OCI-LY7 (cell line): ENCODE results near the gene CITED2. TPM values are rescaled to one million over a fixed set of nuclear protein-coding genes. Genes with fewer than 3 reads are reported as not detected.

ENCODE experiments used
- BruUV-seq: library from RNA; stranded (reverse); fragments of 400-500 nt; replicated peaks from 2 replicates; lab custom pipeline; 2021; lab: Mats Ljungman, UMichigan
- CTCF ChIA-PET: fragments of 300-600 bp; sonication (Branson Sonifier 250); formaldehyde crosslinking; loops from one replicate; lab custom pipeline; 2022; ENCODE audit warnings: antibody characterized with exemption; ENCODE audit not compliant: unreplicated experiment; lab: Charles Lee
- POLR2A ChIA-PET: fragments of 300-600 bp; sonication (Branson Sonifier 250); formaldehyde crosslinking; loops from one replicate; lab custom pipeline; 2022; ENCODE audit warnings: antibody characterized with exemption; lab: Charles Lee
- DNase-seq: peaks from one replicate; pipeline ENCODE4 v3.0.0-alpha.2; 2015; ENCODE audit warnings: low spot score
- H2AFZ ChIP-seq: fragments of 200-600 bp; sonication (generic), shearing (Covaris generic); 2 replicates; pipeline ENCODE4 v1.6.1; 2014; ENCODE audit warnings: mild to moderate bottlenecking, antibody characterized with exemption, low read length, moderate library complexity
- H3K27ac ChIP-seq: fragments of 200-600 bp; sonication (generic); 2 replicates; pipeline ENCODE4 v1.5.1; 2014; ENCODE audit warnings: mixed run types, low read depth, mild to moderate bottlenecking, moderate library complexity, low read length, inconsistent platforms; ENCODE audit not compliant: poor library complexity, severe bottlenecking
- H3K36me3 ChIP-seq: fragments of 200-600 bp; sonication (generic); 2 replicates; pipeline ENCODE4 v1.6.1; 2014; ENCODE audit warnings: mild to moderate bottlenecking, antibody characterized with exemption, low read length, moderate library complexity, mixed read lengths; ENCODE audit not compliant: insufficient read depth
- H3K4me1 ChIP-seq: fragments of 200-600 bp; sonication (generic); 2 replicates; pipeline ENCODE4 v1.5.1; 2014; ENCODE audit warnings: mild to moderate bottlenecking, low read length; ENCODE audit not compliant: insufficient read depth, poor library complexity, severe bottlenecking
- H3K4me2 ChIP-seq: fragments of 200-600 bp; sonication (generic); 2 replicates; pipeline ENCODE4 v1.6.1; 2014; ENCODE audit warnings: mild to moderate bottlenecking, low read length
- H3K4me3 ChIP-seq: fragments of 200-600 bp; sonication (generic); 2 replicates; pipeline ENCODE4 v1.5.1; 2014; ENCODE audit warnings: mild to moderate bottlenecking, low read depth, low read length; ENCODE audit not compliant: poor library complexity, severe bottlenecking
- H3K79me2 ChIP-seq: fragments of 200-600 bp; sonication (generic); 2 replicates; pipeline ENCODE4 v1.6.1; 2016; ENCODE audit warnings: low read depth, mild to moderate bottlenecking, low read length, moderate library complexity, mixed read lengths; ENCODE audit not compliant: insufficient read depth
- H3K9me2 ChIP-seq: fragments of 200-600 bp; sonication (generic); 2 replicates; pipeline ENCODE4 v1.6.1; 2016; ENCODE audit warnings: mild to moderate bottlenecking, low read length, mixed read lengths; ENCODE audit not compliant: insufficient read depth
- H3K9me3 ChIP-seq: fragments of 200-600 bp; sonication (generic); 2 replicates; pipeline ENCODE4 v1.6.1; 2014; ENCODE audit warnings: mild to moderate bottlenecking, mixed run types, low read length, mixed read lengths
- H4K20me1 ChIP-seq: fragments of 200-600 bp; sonication (generic); 2 replicates; pipeline ENCODE4 v1.6.1; 2014; ENCODE audit warnings: mild to moderate bottlenecking, antibody characterized with exemption, low read length, moderate library complexity, mixed read lengths; ENCODE audit not compliant: insufficient read depth
- EZH2phosphoT487 ChIP-seq: fragments of 200-600 bp; sonication (generic); IDR thresholded peaks from 2 replicates; pipeline ENCODE4 v1.6.1; 2018; ENCODE audit warnings: low read depth, borderline replicate concordance, mild to moderate bottlenecking, mixed run types, antibody characterized with exemption, low read length, moderate library complexity, mixed read lengths
- intact Hi-C: fragments of 100-400 bp; cut with micrococcal nuclease; formaldehyde crosslinking; loops from one replicate; pipeline ENCODE4 v1.10.0; 2022; ENCODE audit not compliant: unreplicated experiment
- total RNA-seq, 2 experiments: library from RNA; depleted of rRNA in 1 of 2; stranded (reverse); fragments of >200 nt in 1 of 2; shearing (Covaris generic) in 1 of 2; gene quantifications; 2 replicates each; pipeline ENCODE4 v1.2.3, GENCODE V29; 2014 to 2022
- TF ChIP-seq, protein P1 (sequence below): fragments of 200-600 bp; sonication (generic); conservative IDR thresholded peaks from 2 replicates; pipeline ENCODE4 v1.5.1; 2014; ENCODE audit warnings: mild to moderate bottlenecking, antibody characterized with exemption, low read length, moderate library complexity, mixed read lengths

The CITED2 gene
- total RNA-seq, 2 experiments from 2014 or later = 35.0 to 40.1 TPM

DNA sequence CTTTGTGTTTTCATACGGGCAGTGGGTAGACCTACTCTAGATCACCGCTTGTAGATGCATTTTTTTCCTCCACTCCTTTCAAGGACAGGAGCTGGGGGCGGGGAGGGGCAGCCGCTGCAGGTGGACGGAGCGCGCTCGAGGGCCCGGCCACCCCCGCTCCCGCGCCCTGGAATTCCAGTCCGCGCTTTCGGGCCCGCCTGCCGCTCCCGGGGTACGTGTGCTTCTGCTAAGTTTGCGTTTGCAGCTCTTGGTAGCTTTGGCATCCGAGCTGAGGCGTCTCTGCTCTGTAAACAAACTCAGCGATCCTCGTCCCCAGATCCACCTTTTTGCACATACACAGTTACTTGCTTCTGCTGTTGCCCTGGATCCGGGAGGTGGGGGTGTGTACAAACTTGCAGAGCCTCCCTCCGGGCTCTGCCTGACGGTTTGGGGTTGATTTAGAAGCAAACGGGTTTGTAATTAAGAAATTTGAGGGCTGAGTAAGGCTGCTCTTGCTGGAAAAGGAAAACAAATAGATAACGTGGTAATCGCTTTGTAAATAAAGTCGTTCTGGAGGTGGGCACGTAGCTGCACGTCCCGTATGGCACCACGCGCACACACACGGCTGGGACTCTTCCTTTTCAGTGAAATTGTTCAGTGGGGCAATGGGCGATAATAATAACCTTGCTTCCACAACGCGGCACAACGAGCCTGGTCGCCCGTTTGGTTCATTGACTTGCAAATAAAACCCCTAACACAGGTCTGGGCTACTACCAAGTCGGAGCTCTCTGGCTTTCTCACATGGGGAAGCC is 973 bp upstream of the CITED2 start:
- peaks cover 12% of the 10 kb centered on the region for H4K20me1 ChIP-seq
- no TSS peak for BruUV-seq
- peak overlapping the region; percentile 94 for H3K4me2 ChIP-seq
- H3K4me3 ChIP-seq = peak overlapping the region; percentile 92
- TF ChIP-seq EZH2phosphoT487 = no peak
- TF ChIP-seq, protein P1, sequence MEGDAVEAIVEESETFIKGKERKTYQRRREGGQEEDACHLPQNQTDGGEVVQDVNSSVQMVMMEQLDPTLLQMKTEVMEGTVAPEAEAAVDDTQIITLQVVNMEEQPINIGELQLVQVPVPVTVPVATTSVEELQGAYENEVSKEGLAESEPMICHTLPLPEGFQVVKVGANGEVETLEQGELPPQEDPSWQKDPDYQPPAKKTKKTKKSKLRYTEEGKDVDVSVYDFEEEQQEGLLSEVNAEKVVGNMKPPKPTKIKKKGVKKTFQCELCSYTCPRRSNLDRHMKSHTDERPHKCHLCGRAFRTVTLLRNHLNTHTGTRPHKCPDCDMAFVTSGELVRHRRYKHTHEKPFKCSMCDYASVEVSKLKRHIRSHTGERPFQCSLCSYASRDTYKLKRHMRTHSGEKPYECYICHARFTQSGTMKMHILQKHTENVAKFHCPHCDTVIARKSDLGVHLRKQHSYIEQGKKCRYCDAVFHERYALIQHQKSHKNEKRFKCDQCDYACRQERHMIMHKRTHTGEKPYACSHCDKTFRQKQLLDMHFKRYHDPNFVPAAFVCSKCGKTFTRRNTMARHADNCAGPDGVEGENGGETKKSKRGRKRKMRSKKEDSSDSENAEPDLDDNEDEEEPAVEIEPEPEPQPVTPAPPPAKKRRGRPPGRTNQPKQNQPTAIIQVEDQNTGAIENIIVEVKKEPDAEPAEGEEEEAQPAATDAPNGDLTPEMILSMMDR = no peak
- no peaks in the 10 kb centered on the region for H3K9me2 ChIP-seq
- H2AFZ ChIP-seq = peak overlapping the region; percentile 88
- peaks cover 23% of the 10 kb centered on the region for H3K4me1 ChIP-seq
- H3K9me3 ChIP-seq = no peaks in the 10 kb centered on the region
- peaks cover 24% of the 10 kb centered on the region for H3K36me3 ChIP-seq
- H3K79me2 ChIP-seq = peaks cover 26% of the 10 kb centered on the region
- ChIA-PET POLR2A (interaction anchor here (0.5 to 3.8 kb wide), 44 partner anchors 9 to 982 kb away, joined by 3 to 31 read pairs (median 4); partner anchors contain the start of gene TXLNB), CTCF (interaction anchor here (1.5 kb wide), 1 partner anchor 156 kb away, joined by 4 read pairs; no protein-coding TSS in a partner anchor)
- DNase-seq = peak; percentile 95
- peak overlapping the region; percentile 92 for H3K27ac ChIP-seq
- intact Hi-C loops = loop anchor here (2.0 kb wide), 2 partner anchors 347 to 389 kb away; partner anchors contain the start of gene ABRACL

DNA sequence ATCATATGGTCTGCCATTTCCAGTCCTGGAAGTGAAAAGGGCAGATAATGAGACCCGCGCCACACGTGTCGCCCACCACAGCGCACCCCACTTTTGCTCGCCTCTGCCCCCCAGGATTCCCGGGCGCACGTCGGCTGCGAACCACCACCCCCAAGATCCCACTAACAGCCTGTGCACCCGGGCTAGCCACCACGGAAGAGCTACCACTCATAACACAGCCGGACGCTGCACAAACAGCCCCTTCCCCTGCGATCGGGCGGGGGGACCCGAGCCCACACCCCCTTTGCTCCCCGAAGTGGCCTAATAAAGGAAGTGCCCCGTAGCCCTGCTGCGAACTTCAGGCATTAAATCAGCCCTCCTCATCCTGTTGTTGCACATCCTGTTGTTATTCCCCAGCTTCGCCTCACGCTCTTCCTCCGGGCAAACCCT is 506 bp downstream of the CITED2 start:
- CTCF ChIA-PET = interaction anchor here (0.6 to 1.7 kb wide), 6 partner anchors 9 to 269 kb away, joined by 3 to 4 read pairs (median 3); no protein-coding TSS in a partner anchor
- BruUV-seq = TSS peak; percentile 88
- H4K20me1 ChIP-seq = peaks cover 15% of the 10 kb centered on the region
- peaks cover 30% of the 10 kb centered on the region for H3K4me1 ChIP-seq
- H3K36me3 ChIP-seq = peaks cover 29% of the 10 kb centered on the region
- H2AFZ ChIP-seq = peak overlapping the region; percentile 9; the same call in 1 of the 2 replicates
- POLR2A ChIA-PET = interaction anchor here (0.5 to 3.8 kb wide), 27 partner anchors 9 to 605 kb away, joined by 3 to 31 read pairs (median 4); partner anchors contain the start of gene TXLNB
- no peaks in the 10 kb centered on the region for H3K9me2 ChIP-seq
- peak overlapping the region; percentile 92 for H3K27ac ChIP-seq
- intact Hi-C loops = loop anchor here (2.0 to 5.0 kb wide), 3 partner anchors 345 to 602 kb away; partner anchors contain the start of genes ABRACL and CCDC28A
- H3K9me3 ChIP-seq = no peaks in the 10 kb centered on the region
- peaks cover 26% of the 10 kb centered on the region for H3K79me2 ChIP-seq
- no peak for DNase-seq
- peak overlapping the region; percentile 94 for H3K4me2 ChIP-seq
- H3K4me3 ChIP-seq = peak overlapping the region; percentile 92
- TF ChIP-seq, protein P1 = no peak
- no peak for TF ChIP-seq EZH2phosphoT487
